Activated CD8-positive, alpha-beta T cell treated with anti-CD3 and anti-CD28 coated beads for 36 hours (primary cell): ENCODE measurements around the gene DNAJB13. TPM values are rescaled to one million over a fixed set of nuclear protein-coding genes. Genes with fewer than 3 reads are reported as not detected.

Source experiments
- ATAC-seq: fragments of 200-7000 bp; cut with Tn5 transposase; one replicate; pipeline ENCODE4 v1.10.0; 2021; ENCODE audit warnings: mild to moderate bottlenecking, moderate library complexity
- CTCF ChIA-PET: fragments of 350-600 bp; sonication (Branson Sonifier 250); formaldehyde crosslinking; loops from one replicate; lab custom pipeline; 2021; ENCODE audit warnings: antibody characterized with exemption; lab: Charles Lee
- POLR2A ChIA-PET: fragments of 350-600 bp; sonication (Branson Sonifier 250); formaldehyde crosslinking; loops from one replicate; lab custom pipeline; 2021; ENCODE audit warnings: antibody characterized with exemption; lab: Charles Lee
- DNase-seq: peaks from one replicate; pipeline ENCODE4 v3.0.0-alpha.2; 2020
- H3K27ac Mint-ChIP-seq: one replicate; pipeline ENCODE4 v1.8.0; 2021; ENCODE audit warnings: mild to moderate bottlenecking, mixed read lengths
- H3K27me3 Mint-ChIP-seq: one replicate; pipeline ENCODE4 v1.8.0; 2021; ENCODE audit warnings: mixed read lengths
- H3K36me3 Mint-ChIP-seq: one replicate; pipeline ENCODE4 v1.8.0; 2021; ENCODE audit warnings: low read depth, mixed read lengths
- H3K4me1 Mint-ChIP-seq: one replicate; pipeline ENCODE4 v1.8.0; 2021; ENCODE audit warnings: low read depth, mixed read lengths
- H3K4me3 Mint-ChIP-seq: one replicate; pipeline ENCODE4 v1.8.0; 2021; ENCODE audit warnings: mild to moderate bottlenecking, moderate library complexity, mixed read lengths
- H3K9me3 Mint-ChIP-seq: one replicate; pipeline ENCODE4 v1.8.0; 2021; ENCODE audit warnings: mixed read lengths
- CTCF ChIP-seq: fragments of 200-600 bp; IDR thresholded peaks from one replicate; pipeline ENCODE4 v1.8.0; 2022; ENCODE audit warnings: antibody characterized with exemption, mild to moderate bottlenecking
- intact Hi-C: fragments of 100-400 bp; cut with micrococcal nuclease; formaldehyde crosslinking; loops from one replicate; pipeline ENCODE4 v1.10.0; 2022
- total RNA-seq, 2 experiments: library from RNA; stranded (reverse); gene quantifications; one replicate each; pipeline ENCODE4 v1.2.3, GENCODE V29; 2021

The DNAJB13 gene
- total RNA-seq, 2 experiments from 2014 or later = 0.18 TPM; not detected in 1

DNA sequence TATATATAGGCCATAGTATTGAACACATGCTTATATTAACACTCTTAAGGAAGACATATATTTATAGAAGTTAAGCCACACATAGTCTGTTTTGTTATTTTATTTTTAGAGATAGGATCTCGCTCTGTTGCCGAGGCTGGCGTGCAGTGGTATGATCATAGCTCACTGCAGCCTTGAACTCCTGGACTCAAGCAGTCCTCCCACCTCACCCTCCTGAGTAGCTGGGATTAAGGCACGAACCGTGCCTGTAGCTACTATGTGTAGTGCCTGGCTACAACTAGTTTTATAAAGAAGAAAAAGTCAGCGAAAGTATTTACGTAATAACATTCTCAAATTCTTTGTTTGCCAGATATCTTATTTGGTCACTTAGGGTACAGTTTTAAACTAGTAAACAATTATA, 37.4 kb downstream of the DNAJB13 start:
- no peak for TF ChIP-seq CTCF

DNA sequence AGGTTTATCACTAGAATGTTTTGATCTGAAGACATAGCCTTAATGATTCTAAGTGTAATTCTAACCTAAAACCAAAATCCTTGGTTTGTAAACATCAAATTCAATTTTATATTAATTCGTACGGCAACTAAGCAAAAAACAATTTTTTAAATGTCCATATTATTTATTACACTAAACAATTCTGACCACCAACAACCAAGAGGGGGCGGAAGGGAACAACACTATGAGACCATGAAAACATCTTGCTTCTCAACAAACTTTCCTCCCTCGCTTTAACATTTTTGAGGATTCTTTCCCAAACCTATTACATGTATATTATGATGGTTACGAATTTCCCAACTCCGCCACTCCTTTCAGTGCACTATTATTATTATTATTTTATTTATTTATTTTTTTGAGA, 38.3 kb downstream of the DNAJB13 start:
- POLR2A ChIA-PET = interaction anchor here (14.1 kb wide), 1 partner anchor 8 kb away, joined by 176 read pairs; the partner anchor contains the start of gene UCP2
- intact Hi-C loops = loop anchor here (10.0 kb wide), 1 partner anchor 186 kb away; the partner anchor contains the start of genes C2CD3 and PPME1

More for the DNA sequence above, 37.4 kb downstream of the DNAJB13 start:
- CTCF ChIA-PET = no interaction called here
- H3K27me3 Mint-ChIP-seq = no peaks in the 10 kb centered on the region
- H3K27ac Mint-ChIP-seq = no peak overlapping the region
- POLR2A ChIA-PET = interaction anchor here (2.3 kb wide), 1 partner anchor 17 kb away, joined by 7 read pairs; no protein-coding TSS in a partner anchor
- H3K36me3 Mint-ChIP-seq = no peaks in the 10 kb centered on the region
- no peaks in the 10 kb centered on the region for H3K9me3 Mint-ChIP-seq
- peaks cover 41% of the 10 kb centered on the region for H3K4me1 Mint-ChIP-seq
- H3K4me3 Mint-ChIP-seq = no peak overlapping the region
- intact Hi-C loops = loop anchor here (10.0 kb wide), 1 partner anchor 187 kb away; the partner anchor contains the start of genes C2CD3 and PPME1
- no peak for ATAC-seq
- no peak for DNase-seq

GRCh38 chr11:73990730-73991129, 39.9 kb downstream of the DNAJB13 start:
- Mint-ChIP-seq H3K36me3 (no peaks in the 10 kb centered on the region), H3K9me3 (no peaks in the 10 kb centered on the region), H3K4me3 (no peak overlapping the region), H3K4me1 (peaks cover 43% of the 10 kb centered on the region), H3K27me3 (no peaks in the 10 kb centered on the region), H3K27ac (peak overlapping the region; percentile 66)
- TF ChIP-seq CTCF = no peak
- DNase-seq = no peak
- no peak for ATAC-seq
- CTCF ChIA-PET = interaction anchor here (1.4 kb wide), 1 partner anchor 11 kb away, joined by 4 read pairs; no protein-coding TSS in a partner anchor
- POLR2A ChIA-PET = interaction anchor here (1.4 to 14.1 kb wide), 2 partner anchors 10 to 11 kb away, joined by 4 to 176 read pairs; partner anchors contain the start of gene UCP2
- intact Hi-C loops = no loop called here

More for the DNA sequence above, 38.3 kb downstream of the DNAJB13 start:
- TF ChIP-seq CTCF = no peak
- ATAC-seq (no peak), DNase-seq (no peak)
- CTCF ChIA-PET = no interaction called here
- no peaks in the 10 kb centered on the region for H3K36me3 Mint-ChIP-seq
- H3K4me3 Mint-ChIP-seq = no peak overlapping the region
- H3K9me3 Mint-ChIP-seq = no peaks in the 10 kb centered on the region
- no peaks in the 10 kb centered on the region for H3K27me3 Mint-ChIP-seq
- H3K27ac Mint-ChIP-seq = no peak overlapping the region
- H3K4me1 Mint-ChIP-seq = peaks cover 36% of the 10 kb centered on the region

GRCh38 chr11:73991471-73992006, 40.7 kb downstream of the DNAJB13 start:
- DNase-seq (no peak), ATAC-seq (no peak)
- H3K27me3 Mint-ChIP-seq = no peaks in the 10 kb centered on the region
- H3K4me1 Mint-ChIP-seq = peaks cover 48% of the 10 kb centered on the region
- CTCF ChIA-PET = interaction anchor here (1.2 to 1.4 kb wide), 2 partner anchors 11 to 19 kb away, joined by 3 to 4 read pairs; no protein-coding TSS in a partner anchor
- H3K4me3 Mint-ChIP-seq = no peak overlapping the region
- TF ChIP-seq CTCF = no peak
- H3K27ac Mint-ChIP-seq = peak overlapping the region; percentile 66
- POLR2A ChIA-PET = interaction anchor here (1.0 to 14.1 kb wide), 6 partner anchors 11 to 29 kb away, joined by 3 to 176 read pairs (median 4); partner anchors contain the start of gene UCP2
- H3K36me3 Mint-ChIP-seq = no peaks in the 10 kb centered on the region
- intact Hi-C loops = no loop called here
- no peaks in the 10 kb centered on the region for H3K9me3 Mint-ChIP-seq

DNA sequence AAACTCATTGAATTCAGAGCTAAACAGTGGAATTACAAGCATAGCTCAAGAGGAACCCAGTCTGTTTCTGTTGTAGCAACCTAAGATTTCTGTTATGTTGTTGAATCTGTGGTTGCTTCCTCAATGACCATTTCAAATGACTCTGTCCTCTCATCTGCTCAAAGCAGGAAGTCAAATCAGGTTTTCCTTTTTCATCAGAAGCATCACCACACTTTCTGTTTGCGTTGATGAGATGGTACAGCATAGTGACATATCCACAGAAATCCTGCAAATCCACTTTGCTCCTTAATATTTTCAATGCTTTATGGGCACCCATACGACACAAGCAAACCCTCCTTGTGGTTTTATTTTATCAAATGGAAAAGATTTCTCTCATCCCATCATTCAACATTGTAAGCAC, 44.4 kb downstream of the DNAJB13 start:
- peak; percentile 76 for ATAC-seq
- CTCF ChIA-PET = interaction anchor here (1.2 to 2.2 kb wide), 6 partner anchors 8 to 31 kb away, joined by 4 to 9 read pairs (median 6); no protein-coding TSS in a partner anchor
- Mint-ChIP-seq H3K36me3 (peaks cover 4% of the 10 kb centered on the region), H3K4me3 (peak overlapping the region; percentile 74), H3K9me3 (no peaks in the 10 kb centered on the region), H3K27ac (peak overlapping the region; percentile 99), H3K4me1 (peaks cover 77% of the 10 kb centered on the region), H3K27me3 (no peaks in the 10 kb centered on the region)
- DNase-seq = no peak
- POLR2A ChIA-PET = interaction anchor here (0.6 to 14.1 kb wide), 11 partner anchors 9 to 590 kb away, joined by 3 to 176 read pairs (median 7); partner anchors contain the start of gene UCP2
- TF ChIP-seq CTCF = no peak
- intact Hi-C loops = loop anchor here (1.0 kb wide), 1 partner anchor 10 kb away; no protein-coding TSS in a partner anchor
